Brain microvascular endothelial cell (primary cell): ENCODE results near the gene POMC.

ENCODE experiments used
- DNase-seq: peaks from one replicate; pipeline ENCODE4 v3.0.0-alpha.2; 2020
- H3K27ac ChIP-seq: fragments of 250-450 bp; sonication (Bioruptor Pico); 2 replicates; pipeline ENCODE4 v1.5.1; 2020; ENCODE audit warnings: mild to moderate bottlenecking, moderate library complexity
- H3K27me3 ChIP-seq: fragments of 250-450 bp; sonication (Bioruptor Pico); replicated peaks from 2 replicates; pipeline ENCODE4 v1.5.1; 2020; ENCODE audit warnings: mild to moderate bottlenecking
- H3K36me3 ChIP-seq: fragments of 250-450 bp; sonication (Bioruptor Pico); replicated peaks from 2 replicates; pipeline ENCODE4 v1.5.1; 2020; ENCODE audit warnings: mild to moderate bottlenecking
- H3K4me3 ChIP-seq: 2 replicates; pipeline ENCODE4 v1.5.1; 2011; ENCODE audit warnings: low read depth, mild to moderate bottlenecking, control low read depth, low read length, moderate library complexity
- in situ Hi-C: cut with HindIII; loops from 2 replicates; pipeline ENCODE4 v1.10.0; 2017; ENCODE audit warnings: low sequenced_read_pairs, low pct_ligation_motif_present
- TF ChIP-seq, protein P1 (sequence below): IDR thresholded peaks from 2 replicates; pipeline ENCODE4 v1.5.1; 2011; ENCODE audit warnings: low read depth, mild to moderate bottlenecking, moderate library complexity, low read length, control low read depth, inconsistent platforms; ENCODE audit errors: missing control alignments

The POMC gene

DNA sequence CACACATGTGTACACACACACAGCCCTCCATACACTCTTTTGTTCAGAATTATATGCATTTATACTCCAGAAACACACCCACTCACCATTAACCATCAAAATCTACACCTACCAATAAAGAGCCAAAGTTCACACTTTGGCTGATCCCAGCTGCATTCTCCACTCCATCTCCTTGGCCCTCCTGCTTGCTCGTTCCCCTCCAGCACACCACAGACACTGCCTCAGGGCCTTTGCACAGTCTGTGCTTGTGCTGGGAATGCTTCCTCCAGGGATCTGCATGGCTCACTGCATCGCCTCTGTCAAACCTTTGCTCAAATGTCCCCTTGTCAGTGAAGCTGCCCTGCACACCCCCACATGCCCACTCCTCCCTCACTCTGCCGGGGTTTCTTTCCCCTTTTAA is 46.0 kb downstream of the POMC start:
- Histone ChIP-seq H3K36me3 (no peaks in the 10 kb centered on the region), H3K27me3 (no peaks in the 10 kb centered on the region), H3K4me3 (no peak overlapping the region), H3K27ac (no peak overlapping the region)
- in situ Hi-C loops, result no loop called here
- TF ChIP-seq, protein P1, sequence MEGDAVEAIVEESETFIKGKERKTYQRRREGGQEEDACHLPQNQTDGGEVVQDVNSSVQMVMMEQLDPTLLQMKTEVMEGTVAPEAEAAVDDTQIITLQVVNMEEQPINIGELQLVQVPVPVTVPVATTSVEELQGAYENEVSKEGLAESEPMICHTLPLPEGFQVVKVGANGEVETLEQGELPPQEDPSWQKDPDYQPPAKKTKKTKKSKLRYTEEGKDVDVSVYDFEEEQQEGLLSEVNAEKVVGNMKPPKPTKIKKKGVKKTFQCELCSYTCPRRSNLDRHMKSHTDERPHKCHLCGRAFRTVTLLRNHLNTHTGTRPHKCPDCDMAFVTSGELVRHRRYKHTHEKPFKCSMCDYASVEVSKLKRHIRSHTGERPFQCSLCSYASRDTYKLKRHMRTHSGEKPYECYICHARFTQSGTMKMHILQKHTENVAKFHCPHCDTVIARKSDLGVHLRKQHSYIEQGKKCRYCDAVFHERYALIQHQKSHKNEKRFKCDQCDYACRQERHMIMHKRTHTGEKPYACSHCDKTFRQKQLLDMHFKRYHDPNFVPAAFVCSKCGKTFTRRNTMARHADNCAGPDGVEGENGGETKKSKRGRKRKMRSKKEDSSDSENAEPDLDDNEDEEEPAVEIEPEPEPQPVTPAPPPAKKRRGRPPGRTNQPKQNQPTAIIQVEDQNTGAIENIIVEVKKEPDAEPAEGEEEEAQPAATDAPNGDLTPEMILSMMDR, result no peak
- DNase-seq, result no peak

DNA sequence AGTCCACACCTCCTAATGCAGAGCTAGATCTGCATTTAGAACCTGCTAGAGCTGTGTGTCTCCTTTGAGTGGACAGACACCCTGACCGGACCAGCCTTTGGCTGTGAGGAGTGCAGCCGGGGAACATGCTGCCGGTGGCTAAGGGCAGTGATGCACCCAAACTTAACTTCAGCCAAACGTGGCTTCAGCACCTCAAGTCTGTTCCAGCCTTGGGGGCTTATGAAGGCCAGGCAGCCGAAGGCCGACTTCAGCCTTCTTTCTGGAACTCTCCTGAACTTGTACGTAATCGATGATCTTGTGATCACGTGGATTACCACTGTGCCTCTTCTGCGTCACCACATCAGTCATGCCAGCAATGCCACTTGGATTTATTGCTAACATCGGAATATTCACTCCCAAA is 49.1 kb downstream of the POMC start:
- Histone ChIP-seq H3K4me3 (no peak overlapping the region), H3K27me3 (no peaks in the 10 kb centered on the region), H3K27ac (no peak overlapping the region), H3K36me3 (no peaks in the 10 kb centered on the region)
- TF ChIP-seq, protein P1, result no peak
- DNase-seq, result no peak
- in situ Hi-C loops, result no loop called here

DNA sequence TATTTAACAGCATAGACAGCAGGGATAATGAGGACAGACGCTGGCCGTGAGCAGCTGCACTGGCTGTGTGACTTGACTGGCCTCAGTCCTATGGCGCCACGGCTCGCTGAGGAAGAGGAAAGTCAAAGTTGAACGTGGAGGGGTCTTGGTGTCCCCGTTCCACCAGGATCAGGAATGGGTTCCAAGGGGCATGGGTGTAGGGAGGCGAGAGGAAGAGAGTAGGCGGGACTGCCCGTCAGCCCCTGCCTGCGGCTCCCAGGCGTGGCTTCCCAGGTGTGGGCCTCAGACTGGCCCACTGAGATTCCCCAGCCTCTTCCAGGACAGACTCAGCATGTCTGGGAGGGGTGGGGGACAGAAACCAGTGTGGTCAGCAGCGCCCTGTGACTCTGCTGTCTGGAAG is 51.4 kb downstream of the POMC start:
- in situ Hi-C loops, result no loop called here
- Histone ChIP-seq H3K27ac (no peak overlapping the region), H3K27me3 (no peaks in the 10 kb centered on the region), H3K36me3 (no peaks in the 10 kb centered on the region), H3K4me3 (no peak overlapping the region)
- DNase-seq, result no peak
- TF ChIP-seq, protein P1, result no peak

DNA sequence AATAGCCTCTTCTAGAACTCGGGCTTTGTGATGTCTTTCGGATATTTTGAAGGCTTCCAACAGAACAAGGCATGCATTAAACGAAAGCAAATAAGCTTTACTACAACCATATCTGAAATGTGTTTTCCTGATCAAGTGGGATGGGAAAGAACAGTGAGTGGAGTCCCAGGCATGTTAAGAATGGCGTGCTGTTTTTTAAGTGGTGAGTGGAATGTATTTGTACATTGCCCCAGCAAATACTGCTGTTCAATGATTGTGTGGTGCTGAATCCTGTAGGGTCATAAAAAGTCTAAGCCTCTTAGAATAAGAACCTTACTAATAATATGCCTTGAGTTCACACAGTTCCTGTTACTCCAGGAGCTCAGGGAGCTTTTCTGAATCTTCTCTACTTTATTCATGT is 52.5 kb downstream of the POMC start:
- peak; percentile 63 for DNase-seq
- Histone ChIP-seq H3K27ac (no peak overlapping the region), H3K27me3 (no peaks in the 10 kb centered on the region), H3K4me3 (no peak overlapping the region), H3K36me3 (no peaks in the 10 kb centered on the region)
- TF ChIP-seq, protein P1, result no peak
- in situ Hi-C loops, result no loop called here

DNA sequence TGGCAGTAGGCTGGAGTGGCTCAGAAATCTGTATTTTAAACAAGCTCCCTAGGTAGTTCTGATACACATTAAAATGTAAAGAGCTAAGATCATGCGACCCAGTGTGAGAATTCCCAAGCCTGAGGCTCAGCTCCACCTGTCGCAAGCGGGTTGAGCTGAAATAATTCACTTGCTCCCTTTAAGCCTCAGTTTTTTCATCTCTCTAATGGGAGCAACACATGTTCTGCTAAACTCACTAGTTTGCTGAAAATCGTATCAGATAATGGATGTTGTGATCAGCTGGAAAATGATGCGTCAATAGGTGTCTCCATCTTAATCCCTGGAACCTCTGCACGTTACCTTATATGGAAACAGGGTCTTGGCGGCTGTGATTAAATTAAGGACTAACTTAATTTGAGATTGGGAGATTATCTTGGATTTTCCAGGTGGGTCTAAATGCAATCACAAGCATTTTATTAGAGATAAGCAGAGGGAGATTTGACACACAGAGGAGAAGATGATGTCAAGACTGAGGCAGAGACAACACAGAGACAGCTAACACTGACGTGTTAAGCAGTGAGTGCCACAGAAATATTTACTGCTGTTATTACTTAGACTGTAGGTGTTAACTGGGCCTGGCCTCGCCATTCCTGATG is 53.0 kb downstream of the POMC start:
- TF ChIP-seq, protein P1, result no peak
- DNase-seq, result no peak
- no peak overlapping the region for H3K4me3 ChIP-seq
- no peak overlapping the region for H3K27ac ChIP-seq
- H3K36me3 ChIP-seq, result no peaks in the 10 kb centered on the region
- in situ Hi-C loops, result no loop called here
- no peaks in the 10 kb centered on the region for H3K27me3 ChIP-seq

DNA sequence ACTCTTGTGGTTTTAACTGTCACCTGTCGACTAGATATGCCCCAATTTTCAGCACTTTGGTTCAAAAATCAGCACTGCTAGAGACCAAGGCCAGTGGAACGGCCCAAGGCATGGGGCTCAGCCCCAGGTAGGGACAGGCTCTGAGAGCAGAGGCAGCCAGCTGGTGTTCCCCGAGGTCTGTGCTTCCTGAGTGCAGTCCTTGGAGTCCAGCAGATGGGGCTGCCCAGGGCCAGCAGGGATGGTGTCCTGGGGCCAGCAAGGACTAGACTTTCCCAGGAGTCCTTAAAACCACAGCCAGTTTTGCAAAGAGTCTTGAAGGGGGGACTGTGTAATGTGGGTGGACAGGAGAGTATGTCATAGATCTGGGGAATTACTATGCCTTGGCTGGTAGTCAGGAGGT is 56.3 kb downstream of the POMC start:
- no peak for DNase-seq
- H3K27me3 ChIP-seq, result no peaks in the 10 kb centered on the region
- TF ChIP-seq, protein P1, result no peak
- H3K27ac ChIP-seq, result no peak overlapping the region
- in situ Hi-C loops, result no loop called here
- no peaks in the 10 kb centered on the region for H3K36me3 ChIP-seq
- no peak overlapping the region for H3K4me3 ChIP-seq
